ENCODE data around the gene LILRA2.
"Not testable (repeated sequence)": the region's sequence is repeated elsewhere in the genome, so short reads cannot be mapped to it uniquely, and the experiment has no call there.

The LILRA2 gene

GRCh38 chr19:54612428-54612827 is 38.8 kb downstream of the LILRA2 start:
- DNase-seq = no peak

GRCh38 chr19:54614726-54615125 is 41.1 kb downstream of the LILRA2 start:
- DNase-seq = no peak

- no peak for DNase-seq
Observed at GRCh38 chr19:54616057-54616456, 42.5 kb downstream of the LILRA2 start.

- DNase-seq = no peak
Observed at GRCh38 chr19:54616821-54617560, 43.4 kb downstream of the LILRA2 start.

GRCh38 chr19:54620464-54620863 is 46.9 kb downstream of the LILRA2 start:
- no peak for DNase-seq

GRCh38 chr19:54622431-54622830 is 48.8 kb downstream of the LILRA2 start:
- DNase-seq = no peak

- DNase-seq = not testable (repeated sequence)
Observed at GRCh38 chr19:54624234-54624633, 50.6 kb downstream of the LILRA2 start.

- not testable (repeated sequence) for DNase-seq
Observed at GRCh38 chr19:54624934-54625730, 51.5 kb downstream of the LILRA2 start.

- DNase-seq = no peak
Observed at GRCh38 chr19:54626757-54627156, 53.2 kb downstream of the LILRA2 start.

- DNase-seq = not testable (repeated sequence)
Observed at GRCh38 chr19:54627912-54628311, 54.3 kb downstream of the LILRA2 start.

GRCh38 chr19:54630262-54630661 is 56.7 kb downstream of the LILRA2 start, which contains the start of gene LILRB1:
Gene LILRB1 (plus strand): TSS chr19:54630484. CDS start chr19:54631074, 590 bp downstream.
- not testable (repeated sequence) for DNase-seq

- no peak for DNase-seq
Observed at GRCh38 chr19:54630782-54631181, 57.2 kb downstream of the LILRA2 start.

- not testable (repeated sequence) for DNase-seq
Observed at GRCh38 chr19:54631489-54632337, 58.1 kb downstream of the LILRA2 start.

GRCh38 chr19:54632517-54632916 is 58.9 kb downstream of the LILRA2 start:
- DNase-seq = not testable (repeated sequence)

- no peak for DNase-seq
Observed at GRCh38 chr19:54633401-54633800, 59.8 kb downstream of the LILRA2 start.

- DNase-seq = not testable (repeated sequence)
Observed at GRCh38 chr19:54636081-54636480, 62.5 kb downstream of the LILRA2 start.

GRCh38 chr19:54638683-54639082 is 65.1 kb downstream of the LILRA2 start:
- DNase-seq = no peak
